K562 (cell line): ENCODE data around the gene RBM3.

ENCODE experiments used
- ATF2 ChIP-seq: sonication (generic); formaldehyde crosslinking; IDR thresholded peaks from 2 replicates; pipeline ENCODE4 v1.8.1; 2022; ENCODE audit warnings: missing genetic modification reagents
- CTCF ChIP-seq, 3 experiments: IDR thresholded peaks in 2 of 3; conservative IDR thresholded peaks in 1 of 3; 2 replicates each; pipeline ENCODE4 v1.5.1; 2011 to 2012; ENCODE audit warnings: low read length in 3 of 3, mild to moderate bottlenecking in 3 of 3, control low read depth in 2 of 3, improper control_type of control experiment in 1 of 3, inconsistent platforms in 1 of 3, low read depth in 1 of 3, mixed read lengths in 1 of 3, moderate library complexity in 1 of 3; ENCODE audit not compliant: insufficient read depth in 2 of 3
- HDAC6 ChIP-seq: IDR thresholded peaks from 2 replicates; pipeline ENCODE4 v1.6.1; 2012; ENCODE audit warnings: low read depth, mild to moderate bottlenecking, control low read depth, inconsistent platforms, low read length, moderate library complexity
- JUNB ChIP-seq: fragments of 450-650 bp; formaldehyde crosslinking; conservative IDR thresholded peaks from 2 replicates; pipeline ENCODE4 v1.4.0; 2020; ENCODE audit warnings: mild to moderate bottlenecking
- KDM1A ChIP-seq, 2 experiments: fragments of 450-650 bp; IDR thresholded peaks; 2 replicates each; pipeline ENCODE4 v1.6.1; 2016; ENCODE audit warnings: mild to moderate bottlenecking in 2 of 2
- RNF2 ChIP-seq: sonication (generic); IDR thresholded peaks from 2 replicates; pipeline ENCODE4 v1.6.1; 2016
- TRIM24 ChIP-seq, 2 experiments: fragments of 450-650 bp; IDR thresholded peaks; 2 replicates each; pipeline ENCODE4 v1.6.1; 2016
- YY1 ChIP-seq, 3 experiments: IDR thresholded peaks; 2 replicates each; pipeline ENCODE4 v1.6.1; 2011; ENCODE audit warnings: low read length in 2 of 3, mild to moderate bottlenecking in 2 of 3, moderate library complexity in 2 of 3, borderline replicate concordance in 1 of 3, control low read depth in 1 of 3, low read depth in 1 of 3; ENCODE audit not compliant: insufficient read depth in 3 of 3, insufficient replicate concordance in 2 of 3, control insufficient read depth in 1 of 3, insufficient read length in 1 of 3; ENCODE audit errors: extremely low read depth in 1 of 3

GRCh38 chrX:48590203-48591103 is 16.2 kb downstream of the RBM3 start:
- TF ChIP-seq KDM1A (IDR thresholded peaks at IDR 0.05) (no peak), TRIM24 (IDR thresholded peaks at IDR 0.05) (no peak), CTCF (IDR thresholded peaks at IDR 0.05 in 2 of 3, conservative IDR thresholded peaks at IDR 0.05 in 1 of 3; ENCODE audit: insufficient read depth in 2 of 3, low read depth in 1 of 3, low read length in 3 of 3) (no peak), JUNB (no peak), ATF2 (CRISPR knock-in tag) (no peak), RNF2 (no peak), HDAC6 (no peak), YY1 (IDR thresholded peaks at IDR 0.05; ENCODE audit: borderline replicate concordance in 1 of 3, control insufficient read depth in 1 of 3, extremely low read depth in 1 of 3, insufficient read depth in 3 of 3, insufficient read length in 1 of 3, insufficient replicate concordance in 2 of 3, low read depth in 1 of 3, low read length in 2 of 3) (no peak)
